GM19099 (cell line): ENCODE results near the gene STIM1.

Experiments
- POLR2A ChIP-seq: IDR thresholded peaks from 3 replicates; pipeline ENCODE4 v1.6.1; 2011; ENCODE audit warnings: low read depth; ENCODE audit not compliant: insufficient read length; ENCODE audit errors: extremely low read depth

The STIM1 gene

DNA sequence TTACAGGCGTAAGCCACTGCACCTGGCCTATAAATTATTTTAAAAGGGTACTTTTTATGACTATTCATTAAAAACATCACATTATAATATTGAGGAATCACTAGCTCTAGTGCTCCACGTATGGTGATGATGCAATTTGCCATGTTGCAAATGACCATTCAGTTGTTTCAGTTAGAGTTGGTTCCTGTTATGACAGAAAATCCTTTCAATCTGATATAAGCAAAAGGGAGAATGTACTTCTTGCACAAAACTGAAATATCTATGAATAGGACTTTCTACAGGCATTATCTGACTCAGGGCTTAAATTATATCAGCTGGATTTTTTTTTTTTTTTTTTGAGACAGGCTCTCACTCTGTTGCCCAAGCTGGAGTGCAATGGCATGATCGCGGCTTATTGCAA is 193.5 kb downstream of the STIM1 start:
- no peak for TF ChIP-seq POLR2A

DNA sequence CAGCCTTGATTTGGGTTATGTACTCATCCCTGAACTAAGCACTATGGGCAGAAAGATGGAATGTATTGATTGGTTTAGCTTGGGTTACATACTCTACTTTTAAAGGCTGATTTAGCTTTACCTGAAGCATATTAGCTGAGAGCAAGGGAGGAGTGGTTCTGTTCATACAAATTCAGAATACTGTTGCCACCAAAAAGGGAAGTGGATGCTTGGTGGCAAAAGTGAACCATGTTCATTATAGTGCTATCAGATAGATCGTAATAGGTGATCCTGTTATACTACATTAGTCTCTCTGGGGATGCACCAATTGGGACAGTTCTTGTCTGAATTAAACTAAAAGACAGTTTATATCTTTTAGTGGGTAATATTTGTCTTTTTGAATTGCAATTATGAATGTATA is 194.7 kb downstream of the STIM1 start:
- no peak for TF ChIP-seq POLR2A

DNA sequence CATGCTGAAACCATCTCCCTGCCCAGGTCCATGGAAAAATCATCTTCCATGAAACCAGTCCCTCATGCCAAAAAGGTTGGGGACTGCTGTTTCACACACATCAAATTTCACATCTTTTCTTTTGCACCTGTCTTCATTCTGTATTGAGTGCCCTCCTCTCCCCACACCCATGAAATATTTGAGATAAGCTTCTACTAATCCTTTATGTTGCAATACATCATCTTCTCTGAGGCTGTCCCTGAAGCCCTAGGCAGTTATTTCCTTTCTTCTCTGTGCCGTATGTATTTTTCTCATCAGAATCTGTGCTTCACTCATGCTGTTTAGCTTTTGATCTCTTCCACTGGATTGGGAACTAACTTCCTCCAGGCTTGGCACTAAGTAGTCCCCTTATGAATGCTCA is 199.2 kb downstream of the STIM1 start:
- TF ChIP-seq POLR2A, result no peak

DNA sequence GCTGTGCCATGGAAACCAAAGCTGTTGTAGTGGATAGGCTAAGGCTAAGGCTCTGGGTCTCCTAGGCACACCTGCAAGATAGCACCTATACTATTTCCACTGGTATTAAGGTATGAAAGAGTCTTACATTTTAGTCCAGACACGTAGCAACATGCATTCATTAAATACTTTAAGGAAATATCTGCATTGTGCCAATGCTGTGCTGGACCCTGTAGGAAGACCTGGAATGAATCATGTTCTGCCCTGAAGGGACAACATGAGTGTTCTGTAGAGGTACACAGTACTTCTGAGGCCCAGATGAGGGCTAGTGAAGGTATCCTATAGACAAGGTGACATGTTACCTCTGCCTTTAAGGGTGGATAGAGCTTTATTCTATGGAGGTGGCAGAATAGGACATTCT is 204.0 kb downstream of the STIM1 start:
- TF ChIP-seq POLR2A, result no peak

DNA sequence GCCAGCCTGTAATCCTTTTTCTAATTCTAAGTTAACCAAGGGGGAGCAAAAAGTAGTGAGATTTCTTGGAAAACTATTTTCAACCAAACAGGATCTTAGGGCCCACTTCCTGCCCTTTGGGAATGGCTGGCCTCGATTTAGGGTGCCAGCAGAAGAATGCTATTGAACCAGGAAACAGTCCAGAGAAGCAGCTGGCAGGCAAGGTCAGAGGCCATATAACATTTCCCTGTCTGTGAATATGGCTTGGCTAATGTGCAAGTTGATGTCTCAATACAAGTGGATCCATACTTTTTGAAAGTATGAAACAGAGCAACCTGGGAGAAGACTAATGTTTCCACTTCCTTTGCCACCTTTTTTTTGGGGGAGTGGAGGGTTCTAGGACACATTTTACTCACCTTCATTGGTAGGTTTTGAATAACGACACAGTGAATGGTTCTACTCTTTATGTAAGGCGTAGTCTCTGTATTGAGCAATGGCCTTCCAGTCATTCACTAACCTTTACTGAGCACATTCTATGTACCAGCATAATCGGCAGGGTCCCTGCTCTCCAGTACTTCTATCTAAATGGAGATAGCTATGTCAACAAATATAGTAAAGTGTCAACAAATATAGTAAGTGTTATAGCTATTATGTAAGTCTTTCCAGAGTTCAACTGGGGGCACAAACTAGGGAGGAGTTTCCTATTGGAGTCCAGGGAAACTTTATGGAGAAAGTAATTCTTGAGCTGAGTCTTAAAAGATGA is 204.9 kb downstream of the STIM1 start:
- TF ChIP-seq POLR2A, result no peak

DNA sequence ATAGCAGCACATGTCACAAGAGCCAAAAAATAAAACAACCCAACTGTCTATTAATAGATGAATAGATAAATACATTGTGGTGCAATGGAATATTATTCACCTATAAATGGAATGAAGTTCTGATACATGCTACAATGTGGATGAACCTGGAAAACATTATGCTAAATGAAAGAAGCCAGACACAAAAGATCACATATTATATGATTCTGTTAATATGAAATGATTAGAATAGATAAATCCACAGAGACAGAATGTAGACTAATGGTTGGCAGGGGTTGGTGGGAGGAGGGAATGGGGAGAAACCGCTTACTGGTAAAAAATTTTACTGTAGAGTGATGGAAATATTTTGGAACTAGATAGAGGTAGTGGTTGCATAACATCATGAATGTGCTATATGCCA is 206.2 kb downstream of the STIM1 start:
- no peak for TF ChIP-seq POLR2A

DNA sequence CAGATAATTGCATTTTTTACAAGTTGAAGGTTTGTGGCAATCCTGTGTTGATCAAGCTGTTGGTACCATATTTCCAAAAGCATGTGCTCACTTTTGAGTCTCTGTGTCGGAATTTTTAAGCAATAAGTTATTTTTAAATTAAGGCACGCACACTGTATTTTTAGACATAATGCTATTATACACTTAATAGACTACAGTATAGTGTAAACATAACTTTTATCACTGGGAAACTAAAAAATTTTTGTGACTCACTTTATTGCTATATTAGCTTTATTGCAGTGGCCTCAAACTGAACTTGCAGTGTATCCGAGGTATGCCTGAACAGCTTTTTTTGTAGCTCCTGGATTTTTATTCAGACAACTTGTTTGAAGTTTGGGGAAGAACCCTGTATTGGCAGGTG is 207.9 kb downstream of the STIM1 start:
- TF ChIP-seq POLR2A, result no peak

DNA sequence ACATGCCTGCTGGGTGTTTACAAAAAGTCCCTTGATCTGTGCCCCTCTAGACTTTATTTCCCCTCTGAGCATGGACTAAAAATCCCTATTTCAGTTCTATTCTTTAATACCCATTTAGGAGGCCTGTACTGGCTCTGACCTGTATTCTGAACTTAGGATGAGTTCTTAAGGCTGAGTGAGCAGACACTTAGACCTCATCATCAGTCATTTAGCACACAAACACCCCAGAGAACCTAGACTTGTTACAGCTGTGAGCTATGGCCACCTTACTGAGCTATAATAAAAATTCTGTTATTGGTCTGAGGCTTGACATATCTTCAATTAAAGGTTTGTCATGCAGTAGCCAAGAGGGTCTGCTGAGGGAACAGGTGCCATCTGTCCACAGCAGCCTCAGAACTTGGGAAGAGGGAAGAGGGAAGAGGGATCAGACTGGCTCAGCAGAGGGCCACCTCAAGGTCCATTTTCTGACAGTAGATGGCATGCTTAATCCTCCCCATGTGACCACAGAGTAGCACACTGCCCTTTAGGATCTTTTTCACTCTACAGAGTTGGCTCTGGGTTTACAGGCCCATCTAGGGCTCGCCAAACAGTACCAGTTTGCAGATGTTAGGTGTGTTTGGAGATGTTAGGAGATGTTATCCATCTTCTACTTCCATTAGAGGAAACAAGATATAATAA is 209.0 kb downstream of the STIM1 start:
- no peak for TF ChIP-seq POLR2A

DNA sequence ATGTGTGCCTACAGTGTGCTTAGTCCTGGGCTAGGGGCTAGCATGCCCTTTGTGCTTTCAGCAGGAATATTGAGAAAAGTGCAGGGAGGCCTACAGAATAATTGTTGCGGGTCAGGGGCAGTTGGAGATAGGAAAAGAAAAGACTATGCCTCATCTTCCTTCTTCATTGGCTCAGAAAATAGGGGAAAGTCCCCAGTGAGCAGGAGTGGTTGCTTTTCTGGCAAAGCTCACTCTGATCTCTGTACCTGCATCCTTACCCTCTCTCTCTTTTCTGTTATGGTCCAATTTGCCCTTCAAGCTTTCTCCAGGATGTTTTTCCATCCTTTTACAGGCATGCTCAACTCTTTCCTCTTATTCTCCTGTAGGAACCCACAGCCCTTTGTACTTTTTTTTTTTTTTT is 209.6 kb downstream of the STIM1 start:
- TF ChIP-seq POLR2A, result no peak

DNA sequence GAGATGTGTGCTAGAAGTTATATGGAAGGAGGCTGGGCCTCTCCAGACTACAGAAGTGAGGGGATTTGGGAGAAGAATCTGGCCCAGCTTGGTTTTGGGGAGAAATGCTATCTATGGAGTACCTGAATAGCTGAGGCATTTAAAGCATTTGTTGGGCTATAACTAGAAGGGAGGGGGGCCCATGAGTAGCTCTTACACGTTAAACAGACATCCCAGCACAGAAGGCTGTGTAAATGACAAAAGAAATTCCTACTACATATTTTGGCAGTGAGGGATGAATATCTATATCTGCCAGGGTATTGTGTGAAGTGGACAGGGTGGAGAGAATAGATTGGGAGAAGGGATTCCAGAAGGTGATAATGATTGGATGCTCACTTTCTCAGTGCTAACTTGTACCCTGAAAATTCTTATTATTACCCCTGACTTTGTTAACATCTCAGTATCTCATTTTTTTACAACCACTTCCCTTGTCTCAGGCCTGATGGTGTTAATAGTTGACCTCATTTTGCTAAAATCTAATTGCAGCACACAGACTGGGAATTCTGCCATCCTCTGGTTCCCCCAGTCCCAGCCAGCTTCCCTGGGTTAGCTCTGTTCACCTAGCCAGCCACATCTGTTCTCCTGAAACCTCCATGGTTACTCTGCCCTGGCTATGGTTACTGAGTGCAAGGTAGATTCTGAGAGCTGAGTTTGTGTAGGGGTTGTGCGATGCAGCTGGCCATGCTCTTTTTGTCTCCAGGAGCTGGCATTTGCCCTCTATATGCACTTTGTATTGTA is 210.3 kb downstream of the STIM1 start:
- no peak for TF ChIP-seq POLR2A

DNA sequence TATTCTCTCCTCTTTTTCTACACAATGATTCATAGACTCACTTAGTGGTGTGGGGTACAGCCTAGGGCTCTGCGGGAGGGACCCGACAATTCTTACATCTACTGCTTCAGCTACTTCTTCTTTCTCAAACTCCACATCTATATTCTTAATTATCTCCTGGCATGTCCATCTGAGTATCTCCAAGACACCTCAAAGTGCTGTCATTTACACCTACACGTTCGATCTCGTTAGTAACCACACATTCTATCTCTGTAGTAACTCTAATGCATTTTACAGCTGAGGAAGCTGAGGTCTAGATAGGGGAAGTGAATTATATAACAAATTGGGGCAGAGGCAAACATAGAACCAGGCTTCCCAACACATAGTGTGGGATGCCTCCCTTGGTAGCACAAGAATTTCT is 211.4 kb downstream of the STIM1 start:
- no peak for TF ChIP-seq POLR2A

DNA sequence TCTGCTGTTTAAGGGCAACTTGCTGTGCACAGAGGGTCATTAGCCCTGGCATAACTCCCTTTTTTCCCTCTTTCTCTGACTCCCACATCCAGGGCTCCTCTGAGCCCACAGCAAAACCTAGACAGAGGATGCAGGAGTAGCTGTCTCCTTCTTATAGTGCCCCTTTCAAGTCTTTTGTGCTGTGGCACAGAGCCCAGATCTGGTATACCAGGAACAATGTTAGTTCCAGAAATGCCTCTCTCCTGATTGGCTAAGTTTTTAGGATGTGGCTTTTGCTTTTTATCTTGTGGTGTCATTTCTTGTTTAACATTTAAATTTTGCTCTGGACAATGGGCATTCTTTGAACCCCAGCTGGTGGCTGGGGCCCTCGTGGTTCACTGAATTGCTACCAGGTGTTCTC is 213.5 kb downstream of the STIM1 start:
- no peak for TF ChIP-seq POLR2A

DNA sequence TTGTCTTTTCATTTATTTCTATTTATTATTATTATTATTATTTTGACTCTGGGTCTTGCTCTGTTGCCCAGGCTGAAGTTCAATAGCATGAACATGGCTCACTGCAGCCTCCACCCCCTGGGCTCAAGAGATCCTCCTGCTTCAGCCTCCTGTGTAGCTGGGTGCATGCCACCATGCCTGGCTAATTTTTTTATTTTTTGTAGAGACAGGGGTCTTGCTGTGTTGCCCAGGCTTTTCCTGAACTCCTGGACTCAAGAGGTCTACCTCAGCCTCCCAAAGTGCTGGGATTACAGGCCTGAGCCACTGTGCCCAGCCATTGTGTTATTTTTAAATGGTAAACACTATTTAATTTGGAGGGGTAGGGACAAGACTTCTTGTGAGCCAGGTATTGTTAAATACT is 215.9 kb downstream of the STIM1 start:
- no peak for TF ChIP-seq POLR2A

DNA sequence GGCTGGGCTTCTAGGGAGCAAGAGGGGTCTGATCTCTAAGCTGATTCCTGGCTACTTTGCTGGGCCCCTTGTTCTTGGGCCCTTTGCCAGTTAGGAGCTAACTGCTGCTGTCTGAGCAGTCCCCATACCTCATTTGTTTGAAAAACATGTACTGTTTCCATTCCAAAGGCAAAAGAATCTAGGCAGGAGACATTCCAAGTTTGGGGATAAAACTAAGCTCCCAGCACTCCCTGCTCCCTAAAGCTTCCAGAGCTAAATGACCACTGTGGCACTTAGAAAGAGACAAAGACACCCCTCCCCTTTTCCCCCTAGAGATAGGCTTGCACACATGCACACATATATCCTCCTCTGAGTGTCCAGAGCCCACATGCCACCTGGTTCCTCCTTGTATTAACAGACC is 216.4 kb downstream of the STIM1 start:
- no peak for TF ChIP-seq POLR2A

DNA sequence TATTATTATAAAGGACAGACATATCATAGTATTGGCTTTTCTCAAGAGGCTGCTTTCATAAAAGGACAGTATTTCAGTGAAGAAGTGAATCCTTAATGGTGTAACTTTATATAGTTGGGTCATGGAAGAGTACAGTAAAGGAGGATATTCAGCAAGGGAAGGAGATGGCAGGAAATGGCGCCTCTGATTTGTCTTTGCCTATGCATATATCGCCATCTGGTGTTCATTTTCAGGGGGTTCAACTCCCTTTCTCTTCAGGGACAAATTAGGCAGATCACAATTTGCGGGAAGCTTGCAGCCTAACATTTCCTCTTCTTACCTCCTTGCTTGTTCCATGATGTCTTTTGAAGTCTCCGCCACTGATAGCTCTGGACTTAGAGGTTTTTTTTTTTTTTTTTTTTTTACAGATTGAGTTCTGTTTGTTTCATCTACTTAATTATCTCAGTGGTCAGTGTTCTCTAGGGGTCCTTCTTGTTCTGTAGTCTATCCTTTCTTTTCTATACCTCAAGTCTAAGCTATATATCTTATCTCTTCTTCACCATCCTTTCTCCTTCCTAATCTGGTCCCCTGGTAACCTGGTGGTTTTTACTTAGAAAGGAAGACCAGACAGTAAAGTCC is 217.3 kb downstream of the STIM1 start:
- no peak for TF ChIP-seq POLR2A
